C4-2B (cell line): ENCODE data around the gene HDAC7.

ENCODE experiments used
- CTCF ChIP-seq: fragments of 450-650 bp; conservative IDR thresholded peaks from 2 replicates; pipeline ENCODE4 v1.5.1; 2017; ENCODE audit warnings: mild to moderate bottlenecking
- ZFX ChIP-seq: fragments of 450-650 bp; IDR thresholded peaks from 2 replicates; pipeline ENCODE4 v1.6.1; 2017

GRCh38 chr12:47736877-47737676, 82.6 kb downstream of the HDAC7 start:
- TF ChIP-seq CTCF (no peak), ZFX (no peak)
